Endothelial cell (in vitro differentiated cells): ENCODE measurements around the gene IL6. TPM values are rescaled to one million over a fixed set of nuclear protein-coding genes. Genes with fewer than 3 reads are reported as not detected.
"Not testable (repeated sequence)": the region's sequence is repeated elsewhere in the genome, so short reads cannot be mapped to it uniquely, and the experiment has no call there.

Experiments used
- DNase-seq: peaks from one replicate; pipeline ENCODE4 v3.0.0; 2021; ENCODE audit warnings: low spot score
- H3K27ac Mint-ChIP-seq: one replicate; pipeline ENCODE4 v1.8.0; 2021; ENCODE audit warnings: mixed read lengths, inconsistent platforms; ENCODE audit not compliant: unreplicated experiment
- H3K27me3 Mint-ChIP-seq: one replicate; pipeline ENCODE4 v1.8.0; 2021; ENCODE audit warnings: mild to moderate bottlenecking, moderate library complexity, mixed read lengths, inconsistent platforms; ENCODE audit not compliant: unreplicated experiment
- H3K36me3 Mint-ChIP-seq: one replicate; pipeline ENCODE4 v1.8.0; 2021; ENCODE audit warnings: mild to moderate bottlenecking, low read depth, mixed read lengths, inconsistent platforms; ENCODE audit not compliant: unreplicated experiment
- H3K4me1 Mint-ChIP-seq: one replicate; pipeline ENCODE4 v1.8.0; 2021; ENCODE audit warnings: mild to moderate bottlenecking, mixed read lengths, inconsistent platforms; ENCODE audit not compliant: unreplicated experiment
- H3K4me3 Mint-ChIP-seq: one replicate; pipeline ENCODE4 v1.8.0; 2021; ENCODE audit warnings: mild to moderate bottlenecking, mixed read lengths, inconsistent platforms; ENCODE audit not compliant: unreplicated experiment
- H3K9me3 Mint-ChIP-seq: one replicate; pipeline ENCODE4 v1.8.0; 2021; ENCODE audit warnings: mixed read lengths, inconsistent platforms; ENCODE audit not compliant: unreplicated experiment
- total RNA-seq: library from RNA; stranded (reverse); fragmentation: NEBNext Ultra II Directional; extraction: Animal tissue kit (Norgen Biotek cat#: 25700); gene quantifications from one replicate; pipeline ENCODE4 v1.2.1, GENCODE V29; 2021; ENCODE audit not compliant: unreplicated experiment
- TF ChIP-seq, protein P1 (sequence below): fragments of 200-600 bp; sonication (generic); IDR thresholded peaks from one replicate; pipeline ENCODE4 v1.5.0; 2021; ENCODE audit warnings: antibody characterized with exemption; ENCODE audit not compliant: unreplicated experiment

IL6 gene
- total RNA-seq, 1 donor from 2014 or later: not detected

DNA sequence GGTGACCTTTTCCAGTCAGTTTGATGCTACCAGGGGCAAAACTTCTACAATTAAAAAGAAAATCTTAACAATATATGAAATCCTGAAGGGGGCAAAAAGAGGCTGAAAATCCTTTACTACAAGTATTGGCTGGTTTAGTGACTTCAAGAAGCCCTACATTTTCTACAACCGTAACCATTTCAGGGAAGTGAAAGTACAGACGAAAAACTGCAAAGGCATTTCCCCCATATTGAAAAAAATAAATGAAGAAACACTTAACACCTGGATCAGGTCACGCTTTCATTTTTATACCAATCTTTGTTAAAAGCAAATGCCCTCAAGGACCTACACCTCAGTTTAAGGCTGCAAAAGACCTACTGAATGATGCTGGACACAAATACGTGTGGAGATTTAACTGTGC is 38.6 kb downstream of the IL6 start:
- no peaks in the 10 kb centered on the region for H3K4me1 Mint-ChIP-seq
- no peaks in the 10 kb centered on the region for H3K9me3 Mint-ChIP-seq
- H3K27me3 Mint-ChIP-seq: peaks cover 2% of the 10 kb centered on the region
- no peaks in the 10 kb centered on the region for H3K36me3 Mint-ChIP-seq
- no peak overlapping the region for H3K4me3 Mint-ChIP-seq
- no peak overlapping the region for H3K27ac Mint-ChIP-seq
- TF ChIP-seq, protein P1, sequence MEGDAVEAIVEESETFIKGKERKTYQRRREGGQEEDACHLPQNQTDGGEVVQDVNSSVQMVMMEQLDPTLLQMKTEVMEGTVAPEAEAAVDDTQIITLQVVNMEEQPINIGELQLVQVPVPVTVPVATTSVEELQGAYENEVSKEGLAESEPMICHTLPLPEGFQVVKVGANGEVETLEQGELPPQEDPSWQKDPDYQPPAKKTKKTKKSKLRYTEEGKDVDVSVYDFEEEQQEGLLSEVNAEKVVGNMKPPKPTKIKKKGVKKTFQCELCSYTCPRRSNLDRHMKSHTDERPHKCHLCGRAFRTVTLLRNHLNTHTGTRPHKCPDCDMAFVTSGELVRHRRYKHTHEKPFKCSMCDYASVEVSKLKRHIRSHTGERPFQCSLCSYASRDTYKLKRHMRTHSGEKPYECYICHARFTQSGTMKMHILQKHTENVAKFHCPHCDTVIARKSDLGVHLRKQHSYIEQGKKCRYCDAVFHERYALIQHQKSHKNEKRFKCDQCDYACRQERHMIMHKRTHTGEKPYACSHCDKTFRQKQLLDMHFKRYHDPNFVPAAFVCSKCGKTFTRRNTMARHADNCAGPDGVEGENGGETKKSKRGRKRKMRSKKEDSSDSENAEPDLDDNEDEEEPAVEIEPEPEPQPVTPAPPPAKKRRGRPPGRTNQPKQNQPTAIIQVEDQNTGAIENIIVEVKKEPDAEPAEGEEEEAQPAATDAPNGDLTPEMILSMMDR: no peak
- no peak for DNase-seq

- Mint-ChIP-seq H3K9me3 (no peaks in the 10 kb centered on the region), H3K27me3 (peaks cover 2% of the 10 kb centered on the region), H3K4me1 (peaks cover 6% of the 10 kb centered on the region), H3K36me3 (no peaks in the 10 kb centered on the region), H3K27ac (no peak overlapping the region), H3K4me3 (no peak overlapping the region)
- DNase-seq: no peak
- TF ChIP-seq, protein P1: no peak
Measured at GRCh38 chr7:22771194-22771871, 44.3 kb downstream of the IL6 start.

- TF ChIP-seq, protein P1: no peak
- no peak for DNase-seq
- peaks cover 2% of the 10 kb centered on the region for H3K27me3 Mint-ChIP-seq
- H3K4me1 Mint-ChIP-seq: peaks cover 6% of the 10 kb centered on the region
- no peaks in the 10 kb centered on the region for H3K9me3 Mint-ChIP-seq
- no peak overlapping the region for H3K4me3 Mint-ChIP-seq
- no peaks in the 10 kb centered on the region for H3K36me3 Mint-ChIP-seq
- H3K27ac Mint-ChIP-seq: no peak overlapping the region
Measured at GRCh38 chr7:22771872-22772228, 44.9 kb downstream of the IL6 start.

- no peak for DNase-seq
- H3K4me3 Mint-ChIP-seq: no peak overlapping the region
- TF ChIP-seq, protein P1: no peak
- no peaks in the 10 kb centered on the region for H3K36me3 Mint-ChIP-seq
- peaks cover 6% of the 10 kb centered on the region for H3K4me1 Mint-ChIP-seq
- no peak overlapping the region for H3K27ac Mint-ChIP-seq
- H3K9me3 Mint-ChIP-seq: no peaks in the 10 kb centered on the region
- H3K27me3 Mint-ChIP-seq: peaks cover 4% of the 10 kb centered on the region
Measured at GRCh38 chr7:22772885-22773284, 45.9 kb downstream of the IL6 start.

GRCh38 chr7:22776964-22777363 is 50.0 kb downstream of the IL6 start:
- H3K4me3 Mint-ChIP-seq: no peak overlapping the region
- TF ChIP-seq, protein P1: no peak
- peaks cover 3% of the 10 kb centered on the region for H3K4me1 Mint-ChIP-seq
- H3K36me3 Mint-ChIP-seq: no peaks in the 10 kb centered on the region
- peaks cover 4% of the 10 kb centered on the region for H3K27me3 Mint-ChIP-seq
- H3K27ac Mint-ChIP-seq: no peak overlapping the region
- no peaks in the 10 kb centered on the region for H3K9me3 Mint-ChIP-seq
- no peak for DNase-seq

DNA sequence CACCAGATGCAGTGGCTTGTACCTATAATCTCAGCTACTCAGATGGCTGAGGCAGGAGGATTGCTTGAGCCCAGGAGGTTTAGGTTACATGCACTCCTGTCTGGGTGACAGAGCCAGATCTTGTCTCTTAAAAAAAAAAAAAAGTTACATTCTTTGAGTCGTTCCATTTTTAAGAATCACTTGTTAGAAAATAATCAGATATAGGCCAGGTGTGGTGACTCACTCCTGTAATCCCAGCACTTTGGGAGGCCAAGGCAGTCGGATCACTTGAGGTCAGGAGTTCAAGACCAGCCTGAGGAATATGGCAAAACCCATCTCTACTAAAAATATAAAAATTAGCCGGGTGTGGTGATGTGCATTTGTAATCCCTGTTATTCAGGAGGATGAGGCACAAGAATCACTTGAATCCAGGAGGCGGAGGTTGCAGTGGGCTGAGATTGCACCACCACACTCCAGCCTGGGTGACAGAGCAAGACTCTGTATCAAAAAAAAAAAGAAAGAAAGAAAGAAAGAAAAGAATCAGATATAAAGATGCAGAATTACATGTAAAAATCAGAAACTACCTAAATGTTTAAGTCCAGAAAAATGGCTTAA is 52.8 kb downstream of the IL6 start:
- H3K27me3 Mint-ChIP-seq, H3K36me3 Mint-ChIP-seq, H3K4me1 Mint-ChIP-seq, H3K9me3 Mint-ChIP-seq, H3K4me3 Mint-ChIP-seq, H3K27ac Mint-ChIP-seq, DNase-seq: not testable (repeated sequence)
